HepG2 (cell line): ENCODE measurements around the gene PLD1. TPM values are rescaled to one million over a fixed set of nuclear protein-coding genes. Genes with fewer than 3 reads are reported as not detected.

ENCODE experiments used
- ATAC-seq: fragments of 200-7000 bp; cut with Tn5 transposase; 3 replicates; pipeline ENCODE4 v1.9.1; 2020; ENCODE audit warnings: mild to moderate bottlenecking, moderate library complexity
- BruUV-seq: library from RNA; stranded (reverse); fragments of 400-500 nt; replicated peaks from 2 replicates; lab custom pipeline; 2021; lab: Mats Ljungman, UMichigan
- CTCF ChIA-PET: fragments of 300-600 bp; formaldehyde crosslinking; extraction: SDS; loops from one replicate; lab custom pipeline; 2021; ENCODE audit warnings: low total read pairs, inconsistent platforms, low intra/inter-chr PET ratio; lab: Yijun Ruan, JAX
- POLR2A ChIA-PET: fragments of 350-600 bp; sonication (Branson Sonifier 250); formaldehyde crosslinking; loops from one replicate; lab custom pipeline; 2020; ENCODE audit warnings: antibody characterized with exemption, inconsistent platforms; lab: Yijun Ruan, JAX
- DNase-seq: peaks from one replicate; pipeline ENCODE4 v3.0.0-alpha.2; 2015; ENCODE audit warnings: low spot score
- FAIRE-seq: peaks from 3 replicates; lab custom pipeline; 2011; peaks lifted over from hg19 to GRCh38; lab: Jason Lieb, UNC
- H2AFZ ChIP-seq: one replicate; pipeline ENCODE4 v1.6.1; 2011; ENCODE audit warnings: low read length, inconsistent platforms
- H3K27ac ChIP-seq: fragments of 300-600 bp; 3 replicates; pipeline ENCODE4 v1.8.0; 2011; ENCODE audit warnings: mixed run types, mild to moderate bottlenecking, mixed read lengths, low read length, inconsistent platforms; ENCODE audit not compliant: insufficient read depth; ENCODE audit errors: extremely low read length
- H3K27me3 ChIP-seq, 2 experiments: fragments of 200-600 bp in 1 of 2; 2 replicates in 1 of 2; 3 replicates in 1 of 2; pipeline versions ENCODE4 v1.6.0 to v1.8.0; 2011; ENCODE audit warnings: low read length in 2 of 2, mild to moderate bottlenecking in 2 of 2, moderate library complexity in 2 of 2, inconsistent platforms in 1 of 2; ENCODE audit not compliant: insufficient read depth in 2 of 2, control insufficient read depth in 1 of 2
- H3K36me3 ChIP-seq, 2 experiments: fragments of 200-600 bp in 1 of 2; replicated peaks in 1 of 2; 2 replicates in 1 of 2; 3 replicates in 1 of 2; pipeline versions ENCODE4 v1.5.1 to v1.8.0; 2011; ENCODE audit warnings: low read length in 2 of 2, inconsistent platforms in 1 of 2; ENCODE audit not compliant: insufficient read depth in 2 of 2, control insufficient read depth in 1 of 2
- H3K4me1 ChIP-seq: 2 replicates; pipeline ENCODE4 v1.5.1; 2012; ENCODE audit warnings: low read length, inconsistent platforms; ENCODE audit not compliant: insufficient read depth
- H3K4me2 ChIP-seq: 2 replicates; pipeline ENCODE4 v1.6.0; 2011; ENCODE audit warnings: low read depth, low read length, inconsistent platforms
- H3K4me3 ChIP-seq, 3 experiments: fragments of 200-600 bp in 1 of 3; sonication (generic), shearing (Covaris generic) in 1 of 3; replicated peaks in 1 of 3; 2 replicates each; pipeline ENCODE4 v1.5.1; 2011 to 2016; ENCODE audit warnings: low read length in 3 of 3, inconsistent platforms in 2 of 3, low read depth in 2 of 3, mild to moderate bottlenecking in 2 of 3, control low read depth in 1 of 3, mixed read lengths in 1 of 3; ENCODE audit not compliant: insufficient read depth in 1 of 3
- H3K79me2 ChIP-seq: one replicate; pipeline ENCODE4 v1.6.1; 2011; ENCODE audit warnings: low read length, inconsistent platforms; ENCODE audit not compliant: insufficient read depth
- H3K9ac ChIP-seq: 2 replicates; pipeline ENCODE4 v1.6.0; 2011; ENCODE audit warnings: mild to moderate bottlenecking, low read depth, low read length, inconsistent platforms; ENCODE audit not compliant: insufficient read depth
- H3K9me3 ChIP-seq: 2 replicates; pipeline ENCODE4 v1.5.1; 2012; ENCODE audit warnings: mild to moderate bottlenecking, low read length
- H4K20me1 ChIP-seq: 2 replicates; pipeline ENCODE4 v1.6.0; 2011; ENCODE audit warnings: inconsistent platforms, mild to moderate bottlenecking, low read length, moderate library complexity; ENCODE audit not compliant: insufficient read depth
- HOXA3 ChIP-seq: sonication (generic); formaldehyde crosslinking; IDR thresholded peaks from 2 replicates; pipeline ENCODE4 v1.5.0; 2020; ENCODE audit warnings: missing genetic modification reagents
- MAFF ChIP-seq: IDR thresholded peaks from 2 replicates; pipeline ENCODE4 v1.6.1; 2011; ENCODE audit warnings: low read depth, low read length, improper control_type of control experiment
- MAFK ChIP-seq, 2 experiments: IDR thresholded peaks in 1 of 2; conservative IDR thresholded peaks in 1 of 2; 2 replicates each; pipeline ENCODE4 v1.6.1; 2011; ENCODE audit warnings: improper control_type of control experiment in 2 of 2, low read length in 2 of 2
- NRL ChIP-seq: sonication (generic); formaldehyde crosslinking; IDR thresholded peaks from 2 replicates; pipeline ENCODE4 v1.5.0; 2020; ENCODE audit warnings: missing genetic modification reagents, mild to moderate bottlenecking, moderate library complexity, borderline replicate concordance
- PTBP1 ChIP-seq: fragments of 200-400 bp; formaldehyde crosslinking; IDR thresholded peaks from 2 replicates; pipeline ENCODE4 v1.6.1; 2018; ENCODE audit warnings: low read length, low read depth; ENCODE audit not compliant: poor library complexity, severe bottlenecking
- ZNF382 ChIP-seq: sonication (generic); formaldehyde crosslinking; IDR thresholded peaks from 2 replicates; pipeline ENCODE4 v1.5.0; 2020; ENCODE audit warnings: missing genetic modification reagents, mild to moderate bottlenecking, borderline replicate concordance
- ZNF552 ChIP-seq: sonication (generic); formaldehyde crosslinking; IDR thresholded peaks from 2 replicates; pipeline ENCODE4 v1.9.0; 2022; ENCODE audit warnings: missing genetic modification reagents, mild to moderate bottlenecking, borderline replicate concordance
- ZSCAN12 ChIP-seq: sonication (generic); formaldehyde crosslinking; IDR thresholded peaks from 2 replicates; pipeline ENCODE4 v1.9.0; 2021; ENCODE audit warnings: mild to moderate bottlenecking, missing genetic modification reagents
- WGBS: methylation state at CpG from one replicate; pipeline ENCODE4 v1.1.6; 2017; ENCODE audit warnings: low lambda C conversion rate; 5-methylcytosine and 5-hydroxymethylcytosine counted together
- in situ Hi-C: cut with HindIII; loops from 2 replicates; pipeline ENCODE4 v1.10.0; 2017; ENCODE audit warnings: low pct_unique_long_range_greater_than_20kb; ENCODE audit not compliant: extremely low pct_ligation_motif_present
- intact Hi-C: fragments of 100-400 bp; cut with micrococcal nuclease; formaldehyde crosslinking; loops from one replicate; pipeline ENCODE4 v1.10.0; 2022; ENCODE audit not compliant: unreplicated experiment
- polyA plus RNA-seq, 8 experiments: library from polyadenylated mRNA; depleted of rRNA in 3 of 8; stranded (reverse) in 7 of 8; unstranded in 1 of 8; fragments of >200 nt; fragmentation: Illumina TruSeq in 4 of 8; extraction: Trizol in 4 of 8; gene quantifications; 2 replicates each; pipeline versions ENCODE4 v1.2.1 to v1.2.3, GENCODE V29; 2011 to 2016; ENCODE audit warnings: low read depth in 4 of 8, missing spikeins in 1 of 8, mixed read lengths in 1 of 8; ENCODE audit not compliant: insufficient read depth in 1 of 8
- total RNA-seq, 5 experiments: library from RNA; depleted of rRNA; stranded (reverse); fragments of >200 nt; fragmentation: Illumina TruSeq; extraction: Trizol; gene quantifications; 2 replicates each; pipeline ENCODE4 v1.2.3, GENCODE V29; 2016; ENCODE audit warnings: low read depth in 1 of 5
- TF ChIP-seq, protein P1 (sequence below): sonication (generic); formaldehyde crosslinking; IDR thresholded peaks from one replicate; pipeline ENCODE4 v1.5.1; 2020; ENCODE audit warnings: mild to moderate bottlenecking, missing genetic modification reagents; ENCODE audit errors: not compliant biosample characterization

Gene PLD1
- total and polyA plus RNA-seq, 2 of the 13 experiments (the other 11 are each of a cell fraction or from before 2014, with no cell fraction given), result 27.1 to 59.4 TPM

DNA sequence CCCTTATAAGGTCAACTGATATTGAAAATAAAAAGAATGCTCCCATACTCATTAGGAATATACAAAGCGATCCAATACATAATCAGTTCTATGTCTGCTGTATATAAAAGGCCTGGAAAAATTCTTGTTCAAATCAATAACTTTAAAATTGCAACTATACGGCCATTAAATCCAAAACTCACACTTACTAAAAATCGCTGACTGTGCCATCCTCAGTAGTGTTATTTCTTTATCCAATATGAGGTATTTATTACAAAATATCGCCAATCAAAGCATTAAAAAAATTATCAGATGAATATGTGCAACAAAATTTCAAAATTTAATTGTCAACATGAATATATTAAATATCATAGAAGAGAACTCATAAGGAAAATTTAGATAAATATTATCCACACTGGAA lies 146.5 kb downstream of the PLD1 start:
- Histone ChIP-seq H3K79me2 (no peaks in the 10 kb centered on the region), H3K4me3 (no peak overlapping the region)
- BruUV-seq, result no TSS peak
- DNase-seq, result no peak
- TF ChIP-seq MAFK (conservative IDR thresholded peaks at IDR 0.05 in 1 of 2, IDR thresholded peaks at IDR 0.05 in 1 of 2; ENCODE audit: low read length in 2 of 2) (peak; percentile 77 to 88), NRL (no peak), HOXA3 (CRISPR knock-in tag) (no peak), MAFF (peak; percentile 82)
- TF ChIP-seq, all 625 proteins: peak for 2
- H3K4me1 ChIP-seq, result no peaks in the 10 kb centered on the region
- POLR2A ChIA-PET, result no interaction called here
- H3K36me3 ChIP-seq, result peaks cover 23 to 83% of the 10 kb centered on the region in 2 experiments
- no peak overlapping the region for H3K9ac ChIP-seq
- no peak overlapping the region for H3K27ac ChIP-seq
- H2AFZ ChIP-seq, result no peak overlapping the region
- H3K4me2 ChIP-seq, result no peak overlapping the region
- in situ Hi-C loops, result no loop called here
- WGBS, result 98% methylated on average over 4 of the region's 4 CpGs
- H3K27me3 ChIP-seq, result no peaks in the 10 kb centered on the region
- no peak for FAIRE-seq
- H3K9me3 ChIP-seq, result no peaks in the 10 kb centered on the region
- no peaks in the 10 kb centered on the region for H4K20me1 ChIP-seq
- CTCF ChIA-PET, result no interaction called here
- ATAC-seq, result no peak
- intact Hi-C loops, result no loop called here

DNA sequence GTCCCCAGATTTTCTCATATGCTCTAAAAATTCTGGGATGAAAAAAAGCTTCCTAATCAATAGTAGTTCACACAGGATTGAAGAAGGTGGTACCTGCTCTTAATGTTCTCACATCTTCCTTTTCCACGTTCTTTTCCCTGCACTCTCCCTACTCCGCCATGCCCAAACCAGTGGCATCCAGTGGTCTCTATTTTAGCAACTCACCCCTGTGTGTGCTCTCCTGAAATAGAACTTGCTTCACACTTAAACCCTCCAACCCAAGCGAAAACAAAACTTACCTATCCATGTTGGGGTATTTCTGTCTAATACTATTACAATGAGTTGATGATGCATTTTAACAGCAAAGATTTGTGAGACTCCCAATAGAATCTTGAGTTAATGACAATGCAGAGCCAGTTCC lies 148.8 kb downstream of the PLD1 start:
- DNase-seq, result no peak
- BruUV-seq, result no TSS peak
- POLR2A ChIA-PET, result no interaction called here

More for the DNA sequence above, 148.8 kb downstream of the PLD1 start:
- Histone ChIP-seq H3K9ac (no peak overlapping the region), H3K36me3 (peaks cover 18 to 84% of the 10 kb centered on the region in 2 experiments), H3K9me3 (no peaks in the 10 kb centered on the region), H4K20me1 (no peaks in the 10 kb centered on the region), H3K27ac (no peak overlapping the region), H2AFZ (no peak overlapping the region), H3K4me1 (no peaks in the 10 kb centered on the region), H3K4me2 (no peak overlapping the region), H3K27me3 (no peaks in the 10 kb centered on the region), H3K79me2 (no peaks in the 10 kb centered on the region), H3K4me3 (no peak overlapping the region)
- CTCF ChIA-PET, result no interaction called here
- in situ Hi-C loops (no loop called here), intact Hi-C loops (no loop called here)
- TF ChIP-seq ZNF382 (CRISPR knock-in tag), result no peak
- TF ChIP-seq, protein P1, sequence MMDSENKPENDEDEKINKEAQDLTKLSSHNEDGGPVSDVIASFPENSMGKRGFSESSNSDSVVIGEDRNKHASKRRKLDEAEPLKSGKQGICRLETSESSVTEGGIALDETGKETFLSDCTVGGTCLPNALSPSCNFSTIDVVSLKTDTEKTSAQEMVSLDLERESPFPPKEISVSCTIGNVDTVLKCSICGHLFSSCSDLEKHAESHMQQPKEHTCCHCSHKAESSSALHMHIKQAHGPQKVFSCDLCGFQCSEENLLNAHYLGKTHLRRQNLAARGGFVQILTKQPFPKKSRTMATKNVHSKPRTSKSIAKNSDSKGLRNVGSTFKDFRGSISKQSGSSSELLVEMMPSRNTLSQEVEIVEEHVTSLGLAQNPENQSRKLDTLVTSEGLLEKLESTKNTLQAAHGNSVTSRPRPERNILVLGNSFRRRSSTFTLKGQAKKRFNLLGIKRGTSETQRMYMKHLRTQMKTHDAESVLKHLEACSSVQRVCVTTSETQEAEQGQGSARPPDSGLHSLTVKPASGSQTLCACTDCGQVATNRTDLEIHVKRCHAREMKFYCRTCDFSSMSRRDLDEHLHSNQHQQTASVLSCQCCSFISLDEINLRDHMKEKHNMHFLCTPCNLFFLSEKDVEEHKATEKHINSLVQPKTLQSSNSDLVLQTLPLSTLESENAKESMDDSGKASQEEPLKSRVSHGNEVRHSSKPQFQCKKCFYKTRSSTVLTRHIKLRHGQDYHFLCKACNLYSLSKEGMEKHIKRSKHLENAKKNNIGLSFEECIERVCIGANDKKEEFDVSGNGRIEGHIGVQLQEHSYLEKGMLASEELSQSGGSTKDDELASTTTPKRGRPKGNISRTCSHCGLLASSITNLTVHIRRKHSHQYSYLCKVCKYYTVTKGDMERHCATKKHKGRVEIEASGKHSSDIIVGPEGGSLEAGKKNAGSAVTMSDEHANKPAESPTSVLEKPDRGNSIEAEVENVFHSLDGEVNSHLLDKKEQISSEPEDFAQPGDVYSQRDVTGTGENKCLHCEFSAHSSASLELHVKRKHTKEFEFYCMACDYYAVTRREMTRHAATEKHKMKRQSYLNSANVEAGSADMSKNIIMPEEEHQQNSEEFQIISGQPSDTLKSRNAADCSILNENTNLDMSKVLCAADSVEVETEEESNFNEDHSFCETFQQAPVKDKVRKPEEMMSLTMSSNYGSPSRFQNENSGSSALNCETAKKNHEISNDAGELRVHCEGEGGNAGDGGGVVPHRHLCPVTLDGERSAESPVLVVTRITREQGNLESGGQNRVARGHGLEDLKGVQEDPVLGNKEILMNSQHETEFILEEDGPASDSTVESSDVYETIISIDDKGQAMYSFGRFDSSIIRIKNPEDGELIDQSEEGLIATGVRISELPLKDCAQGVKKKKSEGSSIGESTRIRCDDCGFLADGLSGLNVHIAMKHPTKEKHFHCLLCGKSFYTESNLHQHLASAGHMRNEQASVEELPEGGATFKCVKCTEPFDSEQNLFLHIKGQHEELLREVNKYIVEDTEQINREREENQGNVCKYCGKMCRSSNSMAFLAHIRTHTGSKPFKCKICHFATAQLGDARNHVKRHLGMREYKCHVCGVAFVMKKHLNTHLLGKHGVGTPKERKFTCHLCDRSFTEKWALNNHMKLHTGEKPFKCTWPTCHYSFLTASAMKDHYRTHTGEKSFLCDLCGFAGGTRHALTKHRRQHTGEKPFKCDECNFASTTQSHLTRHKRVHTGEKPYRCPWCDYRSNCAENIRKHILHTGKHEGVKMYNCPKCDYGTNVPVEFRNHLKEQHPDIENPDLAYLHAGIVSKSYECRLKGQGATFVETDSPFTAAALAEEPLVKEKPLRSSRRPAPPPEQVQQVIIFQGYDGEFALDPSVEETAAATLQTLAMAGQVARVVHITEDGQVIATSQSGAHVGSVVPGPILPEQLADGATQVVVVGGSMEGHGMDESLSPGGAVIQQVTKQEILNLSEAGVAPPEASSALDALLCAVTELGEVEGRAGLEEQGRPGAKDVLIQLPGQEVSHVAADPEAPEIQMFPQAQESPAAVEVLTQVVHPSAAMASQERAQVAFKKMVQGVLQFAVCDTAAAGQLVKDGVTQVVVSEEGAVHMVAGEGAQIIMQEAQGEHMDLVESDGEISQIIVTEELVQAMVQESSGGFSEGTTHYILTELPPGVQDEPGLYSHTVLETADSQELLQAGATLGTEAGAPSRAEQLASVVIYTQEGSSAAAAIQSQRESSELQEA (CRISPR knock-in tag), result no peak
- TF ChIP-seq ZNF552, result no peak
- TF ChIP-seq ZSCAN12, result no peak
- no peak for TF ChIP-seq PTBP1
- no peak for FAIRE-seq
- WGBS, result 99% methylated on average over 3 of the region's 3 CpGs
- ATAC-seq, result no peak
